ENCODE measurements around the gene ZDHHC9. TPM values are rescaled to one million over a fixed set of nuclear protein-coding genes. Genes with fewer than 3 reads are reported as not detected.
A peak's percentile ranks its signal among the peaks of the same experiment; 100 is the strongest.

ZDHHC9 gene
- total and polyA plus RNA-seq, 9 donors, result 8.3 to 34.6 (median 16.6) TPM

DNA sequence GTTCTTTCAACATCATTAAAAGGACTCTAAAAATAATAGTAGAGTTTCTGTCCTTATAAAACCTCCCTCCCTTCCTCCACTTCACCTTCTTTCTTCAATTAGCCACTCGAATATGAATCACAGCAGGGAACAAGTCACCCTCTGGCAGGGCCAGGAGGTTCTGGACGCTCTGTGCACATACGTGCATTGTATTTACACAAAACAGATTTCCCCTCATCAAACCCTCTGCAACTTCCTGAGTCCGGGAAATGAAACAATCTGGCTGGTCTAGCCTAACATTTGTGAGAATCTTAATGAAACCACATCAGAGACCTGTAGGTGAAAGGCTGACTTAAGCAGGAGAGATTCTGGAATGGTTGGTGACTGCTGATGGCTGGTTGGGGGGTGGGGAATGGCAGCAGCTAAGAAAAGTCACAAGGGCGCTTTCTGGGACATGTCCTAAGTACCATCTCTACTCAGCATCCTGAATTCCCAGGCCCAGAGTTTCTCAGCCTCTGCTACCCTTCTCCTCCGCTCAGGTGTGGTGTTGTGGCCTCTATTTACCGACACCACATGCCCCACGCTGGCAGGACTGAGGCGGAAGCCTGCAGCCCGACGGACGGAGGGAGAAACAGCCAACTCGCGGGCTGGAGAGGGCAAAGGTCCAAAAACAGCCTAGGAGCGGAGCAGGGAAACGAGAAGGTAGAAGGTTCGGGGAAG is 1.0 kb downstream of the ZDHHC9 start:
- TF ChIP-seq POLR2A (IDR thresholded peaks at IDR 0.05) (no peak), EP300 (IDR thresholded peaks at IDR 0.05) (no peak), CTCF (IDR thresholded peaks at IDR 0.05) (no peak)
- no peak overlapping the region for H3K27ac ChIP-seq
- intact Hi-C loops (cut with DNase I), result no loop called here
- no peaks in the 10 kb centered on the region for H3K9me3 ChIP-seq
- whole genome bisulfite sequencing, 3 donors, result 23 to 36% (median 27%) methylated on average over 17 of the region's 17 CpGs
- peak; percentile 22 to 49 (median 32) for DNase-seq
- peaks cover 3% of the 10 kb centered on the region for H3K4me1 ChIP-seq (ENCODE audit: insufficient read depth)
- no peaks in the 10 kb centered on the region for H3K27me3 ChIP-seq
- peak overlapping the region; percentile 65 for H3K4me3 ChIP-seq
- no peaks in the 10 kb centered on the region for H3K36me3 ChIP-seq

- no peak overlapping the region for H3K4me3 ChIP-seq
- H3K27ac ChIP-seq, result no peak overlapping the region
- intact Hi-C loops (cut with DNase I), result no loop called here
- H3K36me3 ChIP-seq, result no peaks in the 10 kb centered on the region
- TF ChIP-seq EP300 (IDR thresholded peaks at IDR 0.05) (no peak), POLR2A (IDR thresholded peaks at IDR 0.05) (no peak), CTCF (IDR thresholded peaks at IDR 0.05) (no peak)
- 37 to 45% (median 44%) methylated on average over 5 of the region's 5 CpGs for WGBS, 3 donors
- no peak for DNase-seq
- peaks cover 3% of the 10 kb centered on the region for H3K4me1 ChIP-seq (ENCODE audit: insufficient read depth)
- H3K27me3 ChIP-seq, result no peaks in the 10 kb centered on the region
- no peaks in the 10 kb centered on the region for H3K9me3 ChIP-seq
Observed at GRCh38 chrX:129840344-129840743, 3.3 kb downstream of the ZDHHC9 start.

GRCh38 chrX:129836827-129837226 is 6.9 kb downstream of the ZDHHC9 start:
- no peaks in the 10 kb centered on the region for H3K9me3 ChIP-seq
- H3K36me3 ChIP-seq, result no peaks in the 10 kb centered on the region
- TF ChIP-seq CTCF (IDR thresholded peaks at IDR 0.05), result no peak
- TF ChIP-seq EP300 (IDR thresholded peaks at IDR 0.05), result no peak
- no peak for TF ChIP-seq POLR2A (IDR thresholded peaks at IDR 0.05)
- WGBS, 3 donors, result 64 to 71% (median 67%) methylated on average over 3 of the region's 3 CpGs
- H3K27me3 ChIP-seq, result no peaks in the 10 kb centered on the region
- no peak for DNase-seq
- intact Hi-C loops (cut with DNase I), result no loop called here
- H3K4me3 ChIP-seq, result no peak overlapping the region
- peaks cover 3% of the 10 kb centered on the region for H3K4me1 ChIP-seq (ENCODE audit: insufficient read depth)
- no peak overlapping the region for H3K27ac ChIP-seq

- Histone ChIP-seq H3K4me1 (ENCODE audit: insufficient read depth) (no peaks in the 10 kb centered on the region), H3K4me3 (no peak overlapping the region), H3K27me3 (no peaks in the 10 kb centered on the region), H3K9me3 (no peaks in the 10 kb centered on the region), H3K36me3 (no peaks in the 10 kb centered on the region), H3K27ac (no peak overlapping the region)
- 68 to 75% (median 68%) methylated on average over 5 of the region's 5 CpGs for WGBS, 3 donors
- intact Hi-C loops (cut with DNase I), result no loop called here
- TF ChIP-seq CTCF (IDR thresholded peaks at IDR 0.05), result no peak
- TF ChIP-seq EP300 (IDR thresholded peaks at IDR 0.05), result no peak
- no peak for TF ChIP-seq POLR2A (IDR thresholded peaks at IDR 0.05)
- DNase-seq, result no peak
Observed at GRCh38 chrX:129833153-129833990, 10.3 kb downstream of the ZDHHC9 start.

Measured in ovary (tissue), 9 donors.